Stimulated activated CD8-positive, alpha-beta memory T cell treated with anti-CD3 and anti-CD28 coated beads, Interleukin-15, amount 100 ng/mL, for 24 hours (primary cell): ENCODE data around the gene PCID2.
"Not testable (repeated sequence)": the region's sequence is repeated elsewhere in the genome, so short reads cannot be mapped to it uniquely, and the experiment has no call there.

Experiments used
- DNase-seq: peaks from one replicate; pipeline ENCODE4 v3.0.0-alpha.2; 2020; ENCODE audit warnings: low read depth

Gene PCID2

DNA sequence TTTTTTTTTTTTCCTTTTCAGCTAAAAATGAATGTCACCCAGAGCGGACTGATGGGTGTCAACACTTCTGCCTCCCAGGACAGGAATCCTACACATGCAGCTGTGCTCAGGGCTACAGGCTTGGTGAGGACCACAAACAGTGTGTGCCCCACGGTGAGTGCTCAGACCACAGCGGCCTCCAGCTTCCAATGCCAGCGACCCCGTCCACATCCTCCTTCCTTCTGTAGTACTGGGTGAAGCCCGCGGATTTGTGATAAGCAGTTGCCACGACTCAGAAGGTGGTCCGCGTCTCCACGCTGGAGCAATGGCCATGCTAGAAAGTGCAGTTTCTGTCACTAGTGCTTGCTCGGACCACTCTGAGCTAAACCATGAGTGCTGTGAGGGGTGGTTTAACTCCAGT lies 44.0 kb downstream of the PCID2 start:
- no peak for DNase-seq

DNA sequence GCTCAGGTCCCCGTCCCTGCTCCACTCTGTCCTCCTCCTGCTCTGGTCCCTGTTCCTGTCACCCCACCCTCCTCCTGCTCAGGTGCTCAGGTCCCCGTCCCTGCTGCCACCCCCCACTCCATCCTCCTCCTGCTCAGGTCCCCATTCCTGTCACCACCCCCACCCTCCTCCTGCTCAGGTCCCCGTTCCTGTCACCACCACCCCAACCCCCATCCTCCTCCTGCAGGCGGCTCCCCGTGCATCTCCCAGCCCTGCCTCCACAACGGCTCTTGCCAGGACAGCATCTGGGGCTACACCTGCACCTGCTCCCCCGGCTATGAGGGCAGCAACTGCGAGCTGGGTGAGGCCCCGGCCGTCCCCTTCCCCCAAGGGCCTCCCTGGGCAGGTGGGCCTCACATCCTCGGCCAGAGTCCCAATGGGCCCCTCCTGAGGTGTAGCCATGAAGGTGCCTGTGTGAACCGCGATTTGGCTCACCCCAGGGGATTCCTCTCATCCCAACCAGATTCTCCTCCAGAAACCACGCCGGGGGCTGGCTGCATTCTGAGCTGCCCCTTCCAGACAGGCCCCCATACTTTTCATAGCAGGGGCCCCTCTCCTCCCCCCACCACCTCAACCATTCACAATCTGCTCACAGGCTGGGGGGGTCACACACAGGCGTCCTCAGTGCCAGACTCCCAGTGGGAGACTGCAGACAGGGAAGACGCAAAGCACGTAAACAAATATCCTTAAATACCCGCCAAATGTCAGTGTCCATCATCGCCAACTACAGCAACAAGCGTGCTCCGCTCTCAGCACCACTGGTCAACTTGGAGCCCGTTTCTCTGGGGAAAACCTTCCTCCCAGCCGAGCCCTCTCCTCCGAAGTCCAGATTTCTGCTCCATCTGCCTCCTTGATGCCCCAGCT lies 45.4 kb downstream of the PCID2 start:
- DNase-seq = no peak

DNA sequence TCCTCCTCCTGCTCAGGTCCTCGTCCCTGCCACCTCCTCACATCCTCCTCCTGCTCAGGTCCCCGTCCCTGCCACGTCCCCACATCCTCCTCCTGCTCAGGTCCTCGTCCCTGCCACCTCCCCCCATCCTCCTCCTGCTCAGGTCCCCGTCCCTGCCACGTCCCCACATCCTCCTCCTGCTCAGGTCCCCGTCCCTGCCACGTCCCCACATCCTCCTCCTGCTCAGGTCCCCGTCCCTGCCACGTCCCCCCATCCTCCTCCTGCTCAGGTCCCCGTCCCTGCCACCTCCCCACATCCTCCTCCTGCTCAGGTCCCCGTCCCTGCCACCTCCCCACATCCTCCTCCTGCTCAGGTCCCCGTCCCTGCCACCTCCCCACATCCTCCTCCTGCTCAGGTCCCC lies 46.5 kb downstream of the PCID2 start:
- DNase-seq = not testable (repeated sequence)

DNA sequence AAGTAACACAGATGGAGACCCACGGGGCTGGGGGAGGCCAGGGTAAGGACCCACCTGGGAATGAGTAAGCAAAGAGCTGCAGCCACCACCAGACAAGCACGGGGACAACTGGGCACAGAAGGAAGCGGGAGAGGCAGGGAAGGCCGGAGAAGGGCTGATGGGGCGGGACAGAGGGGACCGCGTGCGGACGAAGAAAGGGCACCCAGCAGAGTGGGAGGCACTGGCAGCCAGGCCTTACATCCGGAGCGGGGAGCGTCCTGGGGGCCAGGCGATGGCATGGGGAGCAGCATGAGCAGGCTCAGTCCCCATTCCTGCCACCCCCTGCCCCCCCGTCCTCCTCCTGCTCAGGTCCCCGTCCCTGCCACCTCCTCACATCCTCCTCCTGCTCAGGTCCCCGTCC lies 47.0 kb downstream of the PCID2 start:
- no peak for DNase-seq

DNA sequence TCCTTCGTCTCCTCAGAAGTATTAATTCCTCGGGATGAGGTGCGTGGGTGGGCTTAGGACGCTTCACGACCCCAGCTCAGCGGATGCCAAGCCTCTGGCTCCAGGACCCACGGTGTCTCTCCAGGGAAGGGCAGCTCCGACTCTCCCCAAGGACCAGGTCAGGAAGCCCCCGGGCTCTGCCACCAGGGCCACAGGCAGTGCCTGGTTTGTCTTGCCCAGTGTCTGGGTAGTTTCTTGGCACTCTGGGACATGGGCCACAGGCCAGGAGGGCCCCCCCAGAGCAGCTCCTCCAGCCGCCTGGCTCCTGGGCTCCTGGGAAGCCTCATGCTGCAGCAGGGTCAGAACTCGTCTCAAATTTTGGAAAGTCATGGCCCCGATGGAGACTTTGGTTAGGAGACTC lies 47.5 kb downstream of the PCID2 start:
- DNase-seq = no peak

DNA sequence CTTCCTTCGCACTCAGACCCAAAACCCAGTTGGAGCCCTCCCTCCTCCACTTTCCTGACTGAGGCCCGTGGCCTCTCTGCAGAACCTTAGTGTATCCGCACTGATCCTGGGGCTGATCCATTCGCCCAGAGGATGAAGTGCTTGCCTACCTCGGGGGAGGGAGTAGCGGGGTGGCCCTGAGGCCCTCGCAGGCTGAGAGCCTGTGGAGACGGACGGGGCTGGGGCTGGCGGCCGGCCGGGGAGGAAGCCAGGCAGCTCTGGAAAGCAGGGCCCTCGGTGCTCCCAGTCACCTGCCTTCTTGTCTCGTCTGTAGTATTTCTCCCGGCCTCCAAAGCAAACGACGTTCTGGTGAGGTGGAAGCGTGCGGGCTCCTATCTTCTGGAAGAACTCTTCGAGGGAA lies 48.8 kb downstream of the PCID2 start:
- DNase-seq = no peak

DNA sequence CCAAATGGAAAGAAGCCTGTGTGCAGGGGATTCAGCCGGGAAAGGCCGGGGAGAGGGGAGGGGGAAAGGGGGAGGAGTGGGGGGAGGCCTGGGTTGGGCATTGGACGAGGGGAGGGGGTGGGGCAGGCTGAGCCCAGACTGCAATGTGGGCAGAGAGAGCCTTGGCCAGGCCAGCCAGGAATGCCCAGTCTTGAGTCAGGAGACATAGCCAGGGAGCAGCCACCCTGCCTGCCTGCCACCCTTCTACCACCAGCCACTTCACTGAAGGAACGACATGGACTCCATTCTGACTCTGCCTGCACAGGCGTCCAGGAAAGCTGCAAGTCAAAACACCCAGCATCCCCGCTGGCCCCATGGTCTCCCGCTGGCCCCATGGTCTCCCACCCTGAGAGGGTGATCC lies 49.5 kb downstream of the PCID2 start:
- no peak for DNase-seq

DNA sequence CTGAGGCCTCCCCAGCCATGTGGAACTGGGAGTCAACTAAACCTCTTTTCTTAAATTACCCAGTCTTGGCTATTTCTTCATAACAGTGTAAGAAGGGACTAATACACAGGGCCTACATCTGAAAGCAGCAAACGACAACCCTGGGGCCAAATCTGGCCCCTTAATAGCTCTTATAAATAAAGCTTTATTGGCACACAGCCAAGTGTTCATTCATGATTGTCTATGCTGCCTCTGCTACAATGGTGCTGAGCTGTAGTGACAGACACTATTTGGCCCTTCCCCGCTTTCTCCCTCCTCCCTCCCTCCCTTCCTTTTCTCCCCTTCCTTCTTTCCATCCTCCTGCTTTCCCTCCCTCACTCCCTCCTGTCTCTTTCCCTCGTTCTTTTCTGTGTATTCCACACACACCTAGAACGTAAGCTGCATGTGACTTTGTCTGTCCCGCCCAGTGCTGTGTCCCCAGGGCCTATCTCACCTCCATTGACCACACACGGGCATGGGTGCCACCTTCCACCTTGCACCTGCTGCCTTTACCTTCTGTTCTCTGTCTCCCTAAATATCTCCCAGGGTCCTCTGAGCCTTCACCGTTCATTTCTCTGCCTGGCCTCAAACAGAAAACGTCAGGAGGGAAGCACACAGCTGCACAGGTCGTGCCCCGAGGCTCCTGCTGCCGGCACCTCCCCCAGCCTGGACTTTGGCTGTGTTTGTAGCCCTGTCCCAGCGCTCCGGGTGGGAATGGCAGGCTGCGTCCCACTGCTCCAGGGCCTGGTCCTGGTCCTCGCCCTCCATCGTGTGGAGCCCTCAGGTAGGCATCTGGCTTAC lies 50.3 kb downstream of the PCID2 start, which contains the start of gene PROZ:
Gene PROZ (plus strand): TSS at position 720 of the 819 bp plus-strand sequence. CDS start 13 bp downstream, at position 733.
- no peak for DNase-seq

DNA sequence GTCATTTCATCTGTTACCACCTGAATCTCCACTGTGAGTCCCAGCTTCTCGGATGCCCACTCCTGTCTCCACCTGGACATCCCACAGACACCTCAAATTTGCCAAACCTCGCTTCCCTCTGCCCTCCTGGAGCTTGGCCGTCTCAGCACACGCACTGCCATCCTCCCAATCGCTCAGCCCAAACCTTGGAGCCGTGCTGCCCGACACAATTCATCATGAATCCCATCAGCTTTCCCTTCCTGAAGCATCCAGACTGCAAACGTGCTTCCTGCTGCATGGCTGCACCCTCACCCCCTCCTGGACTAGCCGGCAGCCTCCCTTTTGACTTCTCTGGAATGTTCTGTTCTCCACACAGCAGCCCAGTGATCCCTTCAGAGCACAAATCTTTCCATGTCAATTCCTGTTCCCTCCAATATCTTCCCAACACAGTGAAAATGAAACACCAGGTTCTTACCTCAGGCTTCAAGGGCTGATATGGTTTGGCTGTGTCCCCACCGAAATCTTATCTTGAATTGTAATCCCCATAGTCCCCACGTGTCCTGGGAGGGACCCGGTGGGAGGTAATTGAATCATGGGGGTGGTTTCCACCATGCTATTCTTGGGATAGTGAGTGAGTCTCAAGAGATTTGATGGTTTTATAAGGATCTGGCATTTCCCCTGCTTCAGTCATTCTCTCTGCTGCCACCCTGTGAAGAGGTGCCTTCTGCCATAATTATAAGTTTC lies 51.1 kb downstream of the PCID2 start:
- DNase-seq = no peak

DNA sequence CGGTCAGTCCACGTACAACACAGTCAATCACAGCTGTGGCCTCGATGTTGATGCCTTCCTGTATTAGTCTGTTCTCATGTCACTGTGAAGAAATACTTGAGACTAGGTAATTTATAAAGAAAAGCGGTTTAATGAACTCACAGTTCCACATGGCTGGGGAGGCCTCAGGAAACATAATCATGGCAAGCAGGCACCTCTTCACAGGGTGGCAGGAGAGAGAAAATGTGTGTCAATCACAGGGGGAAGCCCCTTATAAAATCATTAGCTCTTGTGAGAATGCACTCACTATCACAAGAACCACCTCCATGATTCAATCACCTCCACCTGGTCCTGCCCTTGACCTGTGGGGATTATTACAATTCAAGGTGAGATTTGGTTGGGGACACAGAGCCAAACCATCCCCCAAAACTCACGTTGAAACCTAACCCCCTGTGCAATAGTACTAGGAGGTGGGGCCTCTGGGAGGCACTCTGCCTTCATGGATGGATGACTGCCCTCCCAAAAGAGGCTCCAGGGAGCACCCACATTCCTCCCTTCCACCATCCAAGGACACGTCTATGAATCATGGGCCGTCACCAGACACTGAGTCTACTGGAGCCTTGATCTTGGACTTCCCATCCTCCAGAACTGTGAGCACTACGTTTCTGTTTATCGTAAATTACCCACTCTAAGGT lies 52.4 kb downstream of the PCID2 start:
- DNase-seq = no peak

DNA sequence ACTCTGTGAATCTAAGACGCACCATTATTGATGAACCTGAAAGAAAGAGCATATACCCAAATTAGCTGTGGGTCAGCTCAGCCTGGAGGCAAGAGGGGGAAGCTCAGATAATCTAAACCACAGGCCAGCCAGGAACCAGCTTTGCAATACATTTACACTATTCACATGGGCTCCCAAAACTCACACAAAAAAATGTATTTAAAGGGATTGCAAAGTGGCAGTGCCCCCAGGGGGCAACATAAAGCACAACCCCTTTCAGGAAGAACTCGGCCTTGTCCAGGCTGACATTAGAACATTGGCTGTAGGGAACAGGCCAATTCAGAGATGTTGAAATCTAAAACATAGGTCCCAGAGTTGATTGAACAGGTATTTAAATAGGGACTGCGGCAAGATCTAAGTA lies 53.3 kb downstream of the PCID2 start:
- no peak for DNase-seq

DNA sequence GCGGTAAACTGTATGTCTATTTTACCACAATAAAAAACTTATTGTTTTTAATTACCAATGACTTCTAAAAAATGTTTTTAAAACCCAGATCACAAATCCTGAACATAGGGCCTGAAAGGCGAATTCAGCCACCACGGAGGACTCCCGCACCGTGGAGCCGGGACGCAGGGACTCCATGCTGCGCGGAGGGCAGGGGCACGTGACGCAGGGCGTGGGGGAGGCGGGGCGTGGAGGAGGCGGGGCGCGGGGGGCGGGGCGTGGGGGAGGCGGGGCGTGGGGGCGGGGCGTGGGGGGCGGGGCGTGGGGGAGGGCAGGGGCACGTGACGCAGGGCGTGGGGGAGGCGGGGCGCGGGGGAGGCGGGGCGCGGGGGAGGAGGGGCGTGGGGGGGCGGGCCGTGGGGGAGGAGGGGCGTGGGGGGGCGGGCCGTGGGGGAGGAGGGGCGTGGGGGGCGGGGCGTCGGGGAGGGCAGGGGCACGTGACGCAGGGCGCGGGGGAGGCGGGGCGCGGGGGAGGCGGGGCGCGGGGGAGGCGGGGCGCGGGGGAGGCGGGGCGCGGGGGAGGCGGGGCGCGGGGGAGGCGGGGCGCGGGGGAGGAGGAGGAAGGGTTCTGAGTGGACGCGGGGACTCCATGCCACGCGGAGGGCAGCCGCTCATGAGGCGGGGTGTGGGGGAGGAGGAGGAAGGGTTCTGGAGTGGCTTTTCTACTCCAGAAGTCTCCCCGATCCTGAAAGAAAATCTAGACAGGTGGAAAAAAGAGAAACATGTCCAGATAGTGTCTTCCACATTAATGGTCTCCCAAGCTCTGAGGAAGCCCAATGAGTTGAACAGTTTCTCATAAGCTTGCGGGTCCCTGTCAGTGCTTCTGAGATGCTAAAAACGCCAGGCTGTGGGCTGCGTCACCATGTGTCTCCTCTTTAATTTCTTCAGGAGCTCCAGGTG lies 54.4 kb downstream of the PCID2 start:
- DNase-seq = peak; percentile 45

DNA sequence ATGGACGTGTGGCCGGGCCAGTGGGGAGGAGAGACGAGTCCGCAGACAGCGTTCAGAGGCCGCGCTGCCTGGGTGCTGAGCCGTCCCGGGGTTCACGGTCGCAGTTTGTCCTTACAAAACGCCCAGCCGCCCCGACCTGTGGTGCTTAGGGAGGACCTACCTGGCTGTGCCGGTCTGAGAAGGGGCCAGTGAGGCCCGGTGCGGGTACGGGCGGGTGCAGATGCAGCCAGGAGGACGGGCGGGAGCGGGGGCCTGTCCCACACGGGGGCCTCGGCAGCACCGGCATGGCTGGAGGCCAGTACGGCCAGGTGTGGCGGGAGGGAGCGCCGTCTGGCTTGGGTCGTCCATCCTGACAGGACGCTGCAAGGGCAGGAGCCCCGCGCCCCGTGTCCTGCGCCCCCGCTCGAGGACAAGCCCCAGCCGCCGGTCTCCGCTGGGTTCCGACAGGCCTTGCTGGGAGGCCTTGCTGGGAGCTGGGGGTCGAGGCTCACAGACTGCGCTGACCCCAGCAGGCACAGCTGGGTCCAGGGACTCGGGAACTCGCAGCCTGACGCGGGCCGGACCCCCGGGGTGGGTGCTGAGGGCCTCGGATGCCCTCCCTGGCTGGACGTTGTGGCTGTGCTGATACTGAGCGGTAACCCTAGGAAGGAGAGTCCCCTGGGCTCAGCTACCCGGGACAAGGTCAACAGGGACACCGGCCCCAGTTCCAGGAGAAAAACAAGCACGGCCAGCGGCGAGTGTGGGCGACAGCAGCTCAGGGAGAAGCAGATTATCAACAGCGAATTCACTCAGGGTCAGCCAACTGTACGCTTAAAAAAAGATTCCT lies 55.3 kb downstream of the PCID2 start:
- no peak for DNase-seq

DNA sequence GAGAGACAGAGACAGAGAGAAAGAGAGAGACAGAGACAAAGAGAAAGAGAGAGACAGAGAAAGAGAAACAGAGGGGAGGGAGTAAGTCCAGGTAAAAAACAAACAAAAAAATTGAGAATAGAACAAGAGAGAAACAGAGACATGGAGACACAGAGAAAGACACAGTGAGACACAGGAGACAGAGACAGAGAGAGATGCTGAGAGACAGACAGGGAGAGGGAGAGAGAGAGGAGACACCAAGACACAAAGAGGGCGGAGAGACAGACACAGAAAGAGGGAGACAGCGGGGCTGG lies 55.8 kb downstream of the PCID2 start:
- DNase-seq = no peak

DNA sequence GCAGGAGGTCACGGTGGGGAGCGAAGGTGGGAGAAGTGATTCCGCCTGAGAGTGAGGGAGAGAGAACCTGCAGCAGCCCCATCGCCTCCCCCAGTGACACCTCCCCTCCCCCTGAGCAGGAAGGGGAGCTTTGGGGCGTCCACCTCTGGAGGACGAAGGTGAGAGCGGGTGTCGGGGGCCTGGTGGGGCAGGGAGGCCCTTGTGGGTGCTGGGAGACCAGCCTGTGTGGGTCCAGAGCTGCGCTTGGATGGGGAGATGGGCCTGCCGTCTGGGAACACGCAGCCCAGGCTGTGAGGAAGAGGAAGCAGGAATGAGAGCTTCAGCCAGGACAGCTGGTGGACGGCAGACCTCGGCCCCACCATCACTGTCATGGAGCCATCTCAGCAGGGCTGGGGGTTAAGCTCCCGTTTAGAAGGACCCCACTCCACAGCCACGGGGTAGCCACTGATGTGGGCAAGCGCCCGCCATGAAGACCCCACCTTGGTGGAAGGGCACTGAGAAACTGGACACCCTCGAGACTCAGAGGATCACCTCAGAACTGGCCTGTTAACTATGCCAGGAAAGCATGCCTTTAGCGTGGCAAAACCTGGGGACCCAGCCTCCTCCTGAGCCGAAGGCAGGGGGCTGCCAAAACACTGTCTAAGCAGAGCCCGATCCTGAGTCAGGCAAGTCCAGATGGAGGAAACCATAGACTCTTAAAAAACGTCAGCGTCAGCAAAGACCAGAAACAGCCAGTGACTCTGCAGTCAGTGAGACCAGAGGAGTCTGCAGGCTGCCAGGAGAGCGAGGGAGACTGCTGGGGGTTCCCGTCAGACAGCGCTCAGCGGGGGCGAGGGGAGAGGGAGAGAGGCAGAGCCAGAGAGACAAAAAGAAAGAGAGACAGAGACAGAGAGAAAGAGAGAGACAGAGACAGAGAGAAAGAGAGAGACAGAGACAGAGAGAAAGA lies 56.5 kb downstream of the PCID2 start:
- DNase-seq = no peak

DNA sequence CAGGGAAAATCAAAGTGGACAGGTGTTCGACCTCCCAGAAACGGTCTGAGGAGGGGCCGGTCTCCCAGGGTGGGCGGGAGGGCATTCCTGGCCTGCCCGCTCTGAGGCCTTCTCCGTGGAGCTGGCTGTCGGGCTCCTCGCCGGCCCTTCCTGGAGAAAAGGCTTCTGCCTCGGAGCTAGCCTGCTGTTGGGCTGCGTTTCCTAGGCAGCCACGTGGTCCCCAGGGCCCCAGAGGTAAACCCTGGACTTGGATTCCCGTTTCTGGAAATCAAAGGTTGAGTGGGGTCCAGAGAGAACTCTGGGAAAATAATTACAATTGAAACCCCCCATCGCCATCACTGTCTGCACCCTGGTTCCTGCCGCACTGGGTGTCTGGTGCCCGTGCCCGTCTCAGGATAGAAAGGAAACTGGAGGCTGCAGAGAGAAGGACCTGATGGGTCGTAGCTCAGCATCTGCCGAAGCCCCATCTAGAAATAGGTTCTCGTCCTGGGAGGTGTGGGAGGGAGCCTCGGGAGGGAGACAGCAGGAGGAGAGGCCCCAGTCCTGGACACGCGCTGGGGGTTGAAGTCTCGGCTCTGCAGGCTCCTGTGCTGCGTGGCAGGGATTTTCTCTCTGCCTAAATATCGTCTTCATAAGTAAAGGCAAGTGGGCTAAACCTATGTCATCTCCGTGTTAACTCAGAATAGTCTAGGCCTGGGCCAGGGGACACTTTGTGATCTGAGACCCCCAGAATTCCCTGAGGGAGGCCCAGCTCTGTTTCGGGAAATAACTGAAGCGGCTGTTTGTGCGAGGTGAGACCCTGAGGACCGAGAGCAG lies 57.7 kb downstream of the PCID2 start:
- no peak for DNase-seq

DNA sequence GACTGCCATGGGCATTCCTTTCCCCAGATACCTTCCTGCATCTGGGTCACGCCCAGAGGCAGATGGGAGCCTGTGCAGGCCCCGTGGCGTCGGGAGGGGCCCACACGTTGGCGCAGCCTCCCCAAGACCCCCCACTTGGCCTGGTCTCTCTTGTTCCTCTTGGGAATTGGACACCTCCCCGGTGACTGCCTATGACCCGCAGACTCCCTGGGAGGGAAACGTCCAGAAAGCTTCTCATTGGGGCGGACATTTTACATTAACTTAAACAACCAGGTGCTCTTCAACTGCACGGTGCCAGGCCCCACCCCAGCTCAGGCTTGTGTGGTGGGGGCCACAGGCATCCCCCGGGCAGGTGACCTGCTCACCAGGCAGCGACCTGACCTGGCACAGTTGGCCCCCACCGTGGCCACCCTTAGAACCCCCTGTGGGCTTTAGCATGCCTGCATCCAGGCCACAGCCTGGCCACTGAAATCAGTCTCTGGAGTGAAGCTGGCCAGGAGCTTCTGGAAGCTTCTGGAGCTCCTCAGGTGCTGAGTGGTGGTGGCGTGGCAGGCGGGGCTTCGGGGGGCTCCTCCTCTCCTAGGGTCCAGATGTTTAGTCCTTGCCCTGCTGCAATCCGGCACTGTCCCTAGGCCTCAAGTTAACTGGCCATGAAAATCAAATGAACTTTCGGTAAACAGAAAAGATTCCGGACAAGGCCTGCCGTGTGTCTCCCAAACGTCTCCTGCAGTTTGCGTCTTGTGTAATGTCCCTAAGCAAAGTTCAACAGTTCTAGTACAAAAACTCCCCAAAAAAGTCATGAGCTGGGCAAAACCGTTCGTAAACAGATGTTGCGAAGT lies 58.5 kb downstream of the PCID2 start:
- no peak for DNase-seq
